Upper lobe of left lung (tissue), 4 donors: ENCODE measurements around the gene RIT2.

ENCODE experiments used
- POLR2AphosphoS5 ChIP-seq, 2 donors: sonication (generic); formaldehyde crosslinking; IDR thresholded peaks; one replicate each; pipeline ENCODE4 v1.5.1; 2017; ENCODE audit warnings: antibody characterized with exemption in 2 of 2
- TF ChIP-seq, protein P1 (sequence below), 6 experiments: fragments of 450-650 bp in 4 of 6; fragments of 200-600 bp in 2 of 6; sonication (generic) in 2 of 6; IDR thresholded peaks; one replicate each; pipeline ENCODE4 v1.5.1; 2016 to 2019; ENCODE audit warnings: antibody characterized with exemption in 6 of 6

DNA sequence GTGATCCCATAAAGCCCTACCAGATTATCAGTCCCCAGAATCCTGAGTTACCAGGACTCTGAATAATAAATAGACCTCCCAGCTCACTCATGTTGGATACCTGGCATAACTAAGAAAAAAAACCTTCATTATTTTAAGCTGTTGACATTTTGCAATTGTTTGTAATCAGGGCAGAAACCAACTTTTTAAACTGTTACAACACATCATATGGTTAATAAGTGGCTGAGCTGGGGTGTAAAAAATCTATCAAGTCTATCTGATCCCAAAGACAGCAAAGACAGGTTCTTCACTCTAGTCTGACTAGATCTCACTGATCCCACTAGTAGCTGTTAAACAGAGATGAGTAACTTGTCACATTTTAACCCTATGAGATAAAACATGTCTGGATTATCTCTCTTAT, 370.3 kb downstream of the RIT2 start:
- TF ChIP-seq, protein P1, sequence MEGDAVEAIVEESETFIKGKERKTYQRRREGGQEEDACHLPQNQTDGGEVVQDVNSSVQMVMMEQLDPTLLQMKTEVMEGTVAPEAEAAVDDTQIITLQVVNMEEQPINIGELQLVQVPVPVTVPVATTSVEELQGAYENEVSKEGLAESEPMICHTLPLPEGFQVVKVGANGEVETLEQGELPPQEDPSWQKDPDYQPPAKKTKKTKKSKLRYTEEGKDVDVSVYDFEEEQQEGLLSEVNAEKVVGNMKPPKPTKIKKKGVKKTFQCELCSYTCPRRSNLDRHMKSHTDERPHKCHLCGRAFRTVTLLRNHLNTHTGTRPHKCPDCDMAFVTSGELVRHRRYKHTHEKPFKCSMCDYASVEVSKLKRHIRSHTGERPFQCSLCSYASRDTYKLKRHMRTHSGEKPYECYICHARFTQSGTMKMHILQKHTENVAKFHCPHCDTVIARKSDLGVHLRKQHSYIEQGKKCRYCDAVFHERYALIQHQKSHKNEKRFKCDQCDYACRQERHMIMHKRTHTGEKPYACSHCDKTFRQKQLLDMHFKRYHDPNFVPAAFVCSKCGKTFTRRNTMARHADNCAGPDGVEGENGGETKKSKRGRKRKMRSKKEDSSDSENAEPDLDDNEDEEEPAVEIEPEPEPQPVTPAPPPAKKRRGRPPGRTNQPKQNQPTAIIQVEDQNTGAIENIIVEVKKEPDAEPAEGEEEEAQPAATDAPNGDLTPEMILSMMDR (IDR thresholded peaks at IDR 0.05) = no peak
- no peak for TF ChIP-seq POLR2AphosphoS5 (IDR thresholded peaks at IDR 0.05)
